ENCODE measurements around the gene ABHD2.
A peak's percentile ranks its signal among the peaks of the same experiment; 100 is the strongest.
"Not testable (repeated sequence)": the region's sequence is repeated elsewhere in the genome, so short reads cannot be mapped to it uniquely, and the experiment has no call there.

The ABHD2 gene

GRCh38 chr15:89140595-89140994 is 52.3 kb downstream of the ABHD2 start:
- no peak for DNase-seq

GRCh38 chr15:89141159-89141558 is 52.9 kb downstream of the ABHD2 start:
- not testable (repeated sequence) for DNase-seq

- no peak for DNase-seq
Observed at GRCh38 chr15:89141885-89142284, 53.6 kb downstream of the ABHD2 start.

DNA sequence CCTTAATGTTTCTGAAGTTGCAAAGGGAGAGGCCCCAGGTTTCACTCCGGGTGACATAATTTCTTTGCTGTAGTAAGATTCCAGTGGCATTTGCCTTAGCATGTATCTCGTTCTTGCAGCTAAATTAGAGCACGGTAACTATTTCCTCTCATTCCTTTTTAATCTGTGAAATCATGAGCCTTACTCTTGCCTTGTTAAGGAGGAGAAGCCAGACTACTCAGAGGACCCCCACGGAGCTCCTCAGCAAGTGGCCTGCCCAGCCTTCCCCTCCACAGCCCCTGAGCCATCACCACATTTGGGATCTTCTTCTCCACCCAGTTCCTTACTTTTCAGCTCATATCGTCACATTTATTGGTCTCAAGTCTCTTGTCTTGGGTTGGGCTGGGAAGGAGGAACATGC is 54.2 kb downstream of the ABHD2 start:
- DNase-seq: no peak

GRCh38 chr15:89143503-89144162 is 55.4 kb downstream of the ABHD2 start:
- peak; percentile 54 for DNase-seq

DNA sequence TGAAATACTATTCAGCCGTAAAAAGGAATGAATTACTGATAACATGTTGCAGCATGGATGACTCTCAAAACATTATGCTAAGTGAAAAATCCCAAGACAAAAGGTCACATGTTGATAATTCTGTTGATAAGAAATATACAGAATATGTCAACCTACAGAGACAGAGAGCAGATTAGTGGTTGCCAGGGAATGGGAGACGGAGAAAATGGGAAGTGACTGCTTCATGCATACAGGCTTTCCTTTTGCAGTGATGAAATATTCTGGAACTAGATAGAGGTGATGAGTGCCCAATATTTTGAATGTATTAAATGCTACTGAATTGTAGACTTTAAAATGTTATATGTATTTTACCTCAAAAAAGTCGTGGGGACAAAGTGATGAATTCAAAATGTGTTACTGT is 56.2 kb downstream of the ABHD2 start:
- no peak for DNase-seq

- DNase-seq: no peak
Observed at GRCh38 chr15:89146366-89146765, 58.1 kb downstream of the ABHD2 start.

DNA sequence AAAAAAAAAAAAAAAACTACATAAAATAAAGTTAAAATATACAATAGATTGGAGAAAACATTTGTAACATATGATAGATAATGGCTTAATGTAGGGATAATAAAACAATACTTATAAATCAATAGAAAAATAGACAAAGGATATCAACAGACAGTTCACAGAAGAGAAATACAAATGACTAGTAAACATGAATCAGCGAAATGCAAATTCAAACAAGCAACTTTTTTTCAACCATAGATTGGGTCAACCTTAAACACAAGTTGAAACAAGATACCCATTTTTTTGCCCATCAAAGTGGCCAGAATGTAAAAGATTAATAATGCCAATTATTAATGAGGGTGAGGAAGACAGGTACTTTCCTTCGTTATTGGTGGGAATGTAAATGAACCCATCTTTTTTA is 59.9 kb downstream of the ABHD2 start:
- no peak for DNase-seq

- no peak for DNase-seq
Observed at GRCh38 chr15:89149501-89150101, 61.3 kb downstream of the ABHD2 start.

- no peak for DNase-seq
Observed at GRCh38 chr15:89150287-89150686, 62.0 kb downstream of the ABHD2 start.

- DNase-seq: no peak
Observed at GRCh38 chr15:89150762-89151664, 62.8 kb downstream of the ABHD2 start.

DNA sequence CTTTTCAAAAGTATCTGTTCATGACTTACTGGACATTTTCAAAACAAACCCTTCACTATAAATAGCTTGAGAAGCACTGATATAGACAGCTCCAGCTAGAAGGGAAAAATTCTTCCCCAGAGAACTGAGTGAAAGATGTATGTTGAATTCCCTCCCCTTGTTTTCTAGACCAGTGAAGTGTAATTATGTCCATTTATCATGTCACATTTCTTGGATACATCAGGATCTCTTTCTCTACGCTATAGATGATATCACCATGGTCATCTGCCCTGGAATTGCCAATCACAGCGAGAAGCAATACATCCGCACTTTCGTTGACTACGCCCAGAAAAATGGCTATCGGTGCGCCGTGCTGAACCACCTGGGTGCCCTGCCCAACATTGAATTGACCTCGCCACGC is 66.9 kb downstream of the ABHD2 start:
- no peak for DNase-seq

DNA sequence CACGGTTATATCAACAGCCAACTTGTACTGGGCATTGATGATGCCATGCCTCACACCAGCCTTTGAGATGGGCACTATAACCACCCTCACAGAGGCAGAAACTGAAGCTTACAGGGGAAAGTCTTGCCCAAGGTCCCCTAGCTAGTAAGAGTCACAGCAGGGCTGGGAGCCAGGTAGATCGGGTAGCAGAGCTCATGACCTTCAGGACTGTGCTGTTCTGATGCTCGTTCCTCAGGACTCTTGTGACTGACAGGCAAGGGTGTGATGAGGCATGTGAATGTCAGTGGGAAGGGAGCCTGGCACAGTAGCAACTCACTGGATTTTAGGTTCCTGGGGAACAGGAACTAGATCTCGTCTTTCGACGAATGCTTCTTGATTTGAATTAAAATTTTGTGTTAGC is 67.4 kb downstream of the ABHD2 start:
- DNase-seq: no peak

DNA sequence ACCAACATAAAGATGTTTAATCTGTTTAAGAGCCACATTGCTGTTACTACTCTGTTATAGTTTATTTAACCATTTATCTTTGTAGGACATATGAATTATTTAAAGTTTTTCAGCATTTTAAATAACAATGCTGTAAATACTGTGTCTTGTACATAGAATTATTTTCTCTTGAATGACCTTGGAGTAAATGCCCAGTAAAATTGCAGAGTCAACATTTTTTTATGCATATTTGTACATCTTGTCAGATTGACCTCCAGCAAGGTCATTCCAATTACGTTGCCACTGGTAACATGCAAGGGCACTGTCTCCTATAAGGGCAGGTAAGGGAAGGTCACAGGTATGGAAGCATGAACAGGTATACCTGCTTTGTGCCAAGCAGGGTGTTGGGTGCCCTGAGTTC is 68.8 kb downstream of the ABHD2 start:
- no peak for DNase-seq

DNA sequence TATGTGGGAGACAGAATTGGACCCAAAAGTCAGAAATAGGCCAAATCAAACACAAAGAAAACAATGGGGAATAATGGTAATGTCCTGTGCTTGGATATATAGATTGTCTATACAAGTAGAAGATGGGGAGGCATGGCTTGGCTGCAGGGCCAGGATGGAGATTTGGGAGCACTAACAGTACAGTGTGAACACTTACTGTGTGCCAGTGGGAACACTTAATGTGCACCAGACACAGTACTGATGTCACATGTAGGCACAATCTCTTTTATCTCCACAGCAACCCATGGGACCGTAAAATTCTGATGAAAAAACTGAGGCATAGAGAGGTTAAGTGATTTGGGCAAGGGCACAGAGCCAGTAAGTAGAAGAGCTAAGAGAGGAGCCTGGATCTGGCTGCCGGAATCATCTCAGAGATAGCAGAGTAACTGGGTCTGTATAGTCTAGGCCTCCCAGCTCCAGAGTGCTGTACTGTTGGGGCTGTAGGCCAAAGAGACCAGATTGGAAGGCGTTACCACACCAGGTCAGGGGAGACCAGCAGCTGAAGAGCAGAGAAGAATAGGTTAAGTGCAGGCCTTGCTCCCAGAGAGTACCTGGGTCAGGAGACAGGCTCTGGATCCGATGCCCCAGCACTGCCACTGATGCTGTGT is 69.8 kb downstream of the ABHD2 start:
- DNase-seq: no peak

GRCh38 chr15:89161666-89162065 is 73.4 kb downstream of the ABHD2 start:
- DNase-seq: no peak

GRCh38 chr15:89163271-89164055 is 75.2 kb downstream of the ABHD2 start:
- DNase-seq: no peak

DNA sequence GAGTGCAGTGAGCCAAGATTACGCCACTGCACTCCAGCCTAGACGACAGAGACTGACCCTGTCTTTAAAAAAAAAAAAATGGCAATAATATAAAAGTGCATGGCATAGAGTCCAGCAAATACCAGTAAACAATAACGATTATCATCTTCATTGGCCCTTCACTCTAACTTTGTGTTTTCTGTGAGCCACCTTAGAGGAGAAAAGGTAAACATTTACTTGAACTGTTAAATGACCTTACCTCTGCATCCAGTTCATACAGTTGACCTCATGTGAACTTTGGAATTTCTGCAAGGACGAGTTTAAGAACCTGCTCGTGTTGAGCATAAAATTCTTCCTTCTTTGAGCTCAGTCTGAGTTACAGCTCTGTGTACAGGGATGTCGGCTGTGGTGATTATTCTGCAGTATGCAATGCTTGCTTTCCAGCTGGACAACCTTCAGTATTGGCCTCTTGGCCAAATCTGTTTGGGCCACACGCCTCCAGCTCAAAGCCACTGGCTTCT is 76.5 kb downstream of the ABHD2 start:
- DNase-seq: no peak

DNA sequence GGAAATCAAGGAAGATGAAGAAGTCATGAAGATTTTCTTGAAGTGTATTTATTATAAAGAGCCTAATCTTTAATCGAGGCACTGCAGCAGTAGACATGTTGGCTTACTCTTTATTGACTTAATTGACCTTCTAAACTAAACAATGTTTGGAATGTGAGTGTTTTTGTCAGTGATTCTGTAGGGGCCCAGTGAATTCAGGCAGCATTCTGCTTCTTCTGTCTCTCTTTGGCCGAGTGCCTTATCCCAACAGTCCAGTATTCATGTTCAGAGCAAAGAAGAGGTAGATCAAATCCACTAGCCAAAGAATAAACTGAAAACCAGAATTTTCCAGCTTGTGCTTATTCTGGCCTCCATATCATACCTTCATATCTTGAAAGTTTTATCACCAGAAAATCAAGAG is 77.4 kb downstream of the ABHD2 start:
- no peak for DNase-seq

DNA sequence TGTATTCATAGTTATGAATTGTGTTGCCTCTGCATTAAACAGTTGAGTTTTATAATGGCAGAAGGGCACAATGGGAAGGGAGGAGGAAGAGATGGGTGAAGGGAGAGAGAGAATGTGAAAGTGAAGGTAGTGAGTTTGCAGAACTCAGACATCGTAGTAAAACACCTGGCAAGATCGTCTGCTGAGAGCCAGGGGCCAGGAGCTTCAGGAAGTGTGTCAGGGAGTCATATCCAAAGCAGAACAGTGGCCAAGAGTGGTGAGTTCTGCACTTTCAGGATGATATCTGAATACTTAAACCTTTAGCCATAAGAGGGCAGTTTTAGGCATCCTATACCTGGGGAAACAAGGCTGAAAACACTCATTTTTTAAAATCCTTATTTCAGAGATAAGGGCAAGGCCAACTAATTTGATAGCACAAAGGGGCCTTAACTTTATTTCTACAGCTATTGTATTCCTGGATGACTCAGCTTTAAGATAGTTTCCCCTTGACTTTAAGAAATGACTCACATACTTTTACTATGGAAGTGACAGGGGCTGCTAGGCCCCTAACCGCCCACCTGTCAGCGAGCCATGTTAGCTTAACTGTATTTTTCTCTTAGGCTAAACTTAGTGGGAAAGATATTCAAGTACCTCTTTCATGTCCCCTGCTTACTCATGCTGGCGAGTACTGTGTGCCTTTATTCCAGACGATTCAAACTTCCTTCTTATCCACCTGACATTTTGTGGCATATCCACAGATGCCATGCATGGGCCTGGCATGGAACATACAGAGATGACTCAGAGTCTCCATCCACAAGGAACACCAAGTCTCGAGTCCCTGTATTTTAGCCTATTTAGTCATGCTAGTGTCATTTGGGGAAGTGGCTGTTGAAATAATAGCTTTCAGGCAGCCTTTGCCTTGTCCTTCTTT is 79.3 kb downstream of the ABHD2 start:
- DNase-seq: no peak

DNA sequence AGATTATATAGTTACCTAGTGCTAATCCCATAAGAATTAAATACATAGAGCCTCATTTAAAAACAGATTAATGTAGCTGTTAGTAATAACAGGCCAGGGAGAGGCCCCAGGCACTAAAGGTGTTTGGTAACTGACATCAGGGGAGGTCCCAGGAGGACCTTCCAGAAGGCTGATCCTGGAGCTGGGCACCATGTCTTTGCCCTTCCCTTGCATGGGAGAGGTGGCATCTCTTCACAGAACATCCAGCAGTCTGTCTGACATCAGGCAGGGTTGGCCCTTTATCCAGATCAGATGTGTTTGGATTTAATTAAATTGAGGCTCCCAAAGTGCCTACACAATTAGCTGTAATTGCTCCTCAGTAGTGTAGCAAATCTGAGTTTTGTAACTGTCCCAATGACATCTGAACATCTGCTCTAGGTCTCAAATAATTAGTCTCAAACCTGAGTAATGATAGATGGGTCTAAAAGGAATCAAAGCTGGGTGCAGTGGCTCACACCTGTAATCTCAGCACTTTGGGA is 80.1 kb downstream of the ABHD2 start:
- no peak for DNase-seq
